IPS-11a (cell line): ENCODE measurements around the gene MICU1.

Experiments
- H3K4me3 ChIP-seq: one replicate; pipeline ENCODE4 v1.5.1; 2013; ENCODE audit warnings: low read depth, low read length, control low read depth

MICU1 gene

DNA sequence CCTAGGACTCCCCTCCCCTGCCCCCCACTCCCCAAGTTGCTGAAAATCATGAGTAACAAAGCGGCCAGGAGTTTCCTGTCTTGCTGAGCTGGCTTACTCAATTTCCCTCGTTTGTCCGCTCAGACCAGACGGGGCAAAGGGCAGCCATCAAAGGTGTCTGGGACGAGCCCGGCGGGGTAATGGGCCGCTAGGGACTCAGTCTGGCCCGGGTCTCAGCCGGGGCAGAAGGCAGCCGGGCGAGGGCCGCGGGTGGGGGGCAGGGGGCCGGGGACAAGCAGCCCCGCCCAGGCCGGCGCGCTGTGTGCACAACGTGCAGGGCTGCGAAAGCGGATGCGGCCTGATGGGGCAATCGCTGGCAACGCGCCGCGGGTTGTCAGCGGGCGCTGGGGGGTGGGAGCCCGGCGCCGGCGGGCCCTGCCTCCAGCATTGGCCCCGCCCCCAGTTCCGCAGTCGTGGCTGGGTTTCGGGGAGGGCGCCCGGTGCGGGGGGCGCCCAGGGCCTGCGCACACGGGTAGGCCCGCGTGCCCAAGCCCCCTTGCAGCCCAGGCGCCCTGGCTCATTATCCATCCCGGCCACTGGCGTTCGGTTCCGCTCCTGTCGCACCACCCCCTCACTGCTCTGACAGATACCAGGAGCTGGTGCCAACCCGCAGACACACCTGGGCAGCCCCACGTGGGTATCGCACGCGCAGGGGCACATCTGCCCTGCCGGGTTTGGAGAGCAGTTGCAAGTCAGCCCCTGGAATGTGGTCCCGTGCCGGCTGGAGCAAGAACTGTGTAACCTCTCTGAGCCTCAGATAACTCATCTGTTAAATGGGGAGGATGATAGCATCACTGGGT is 306.2 kb downstream of the MICU1 start:
- peak overlapping the region; percentile 4 for H3K4me3 ChIP-seq

DNA sequence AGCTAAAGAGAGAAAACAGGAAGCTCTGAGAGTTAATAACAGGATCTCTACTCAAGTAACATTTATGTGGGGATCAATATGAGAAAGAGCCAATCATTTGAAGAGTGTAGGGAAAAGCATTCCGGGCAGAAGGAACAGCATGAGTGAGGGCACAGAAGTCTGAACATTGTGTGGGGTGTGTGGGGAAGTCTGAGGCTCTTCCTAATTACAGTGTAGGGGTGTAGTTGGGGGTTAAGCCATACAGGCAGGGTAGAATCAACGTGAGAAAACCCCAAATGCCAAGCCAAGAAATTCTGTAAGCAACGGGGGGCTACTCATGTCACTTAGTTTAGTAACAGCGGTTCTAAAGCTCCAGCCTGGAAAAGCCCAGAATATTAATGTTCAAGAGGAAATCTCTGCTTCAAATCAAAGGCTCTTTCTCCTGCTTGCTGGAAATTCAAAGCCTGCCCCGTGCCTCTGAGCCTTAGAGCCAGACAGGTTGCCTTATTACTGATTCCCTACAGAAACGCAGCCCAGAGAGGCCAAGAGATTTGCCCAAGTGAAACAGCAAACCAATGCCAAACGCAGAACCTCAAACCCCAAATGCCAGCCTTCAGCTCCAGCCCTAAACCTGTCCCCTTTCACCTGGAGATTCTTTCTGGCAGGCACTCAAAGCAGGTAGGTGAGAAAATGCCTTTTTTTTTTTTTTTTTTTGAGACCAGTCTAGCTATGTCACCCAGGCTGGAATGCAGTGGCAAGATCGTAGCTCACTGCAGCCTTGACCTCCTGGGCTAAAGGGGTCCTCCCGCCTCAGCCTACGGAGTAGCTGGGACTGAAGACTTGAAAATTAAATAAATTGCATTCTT is 307.2 kb downstream of the MICU1 start:
- H3K4me3 ChIP-seq, result no peak overlapping the region
